GM18861 (cell line): ENCODE measurements around the gene NPL.

Source experiments
- ATAC-seq: cut with Tn5 transposase; IDR thresholded peaks from one replicate; pipeline ENCODE4 v1.9.1; 2021; ENCODE audit not compliant: unreplicated experiment

The NPL gene, protein sequence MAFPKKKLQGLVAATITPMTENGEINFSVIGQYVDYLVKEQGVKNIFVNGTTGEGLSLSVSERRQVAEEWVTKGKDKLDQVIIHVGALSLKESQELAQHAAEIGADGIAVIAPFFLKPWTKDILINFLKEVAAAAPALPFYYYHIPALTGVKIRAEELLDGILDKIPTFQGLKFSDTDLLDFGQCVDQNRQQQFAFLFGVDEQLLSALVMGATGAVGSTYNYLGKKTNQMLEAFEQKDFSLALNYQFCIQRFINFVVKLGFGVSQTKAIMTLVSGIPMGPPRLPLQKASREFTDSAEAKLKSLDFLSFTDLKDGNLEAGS

GRCh38 chr1:182789138-182790076 is at the start of gene NPL:
Gene NPL (plus strand): TSS chr1:182789773. CDS start chr1:182794372, 4,599 bp downstream.
- ATAC-seq, result peak; percentile 77

GRCh38 chr1:182740120-182740519 is 49.5 kb upstream of the NPL start:
- no peak for ATAC-seq

- ATAC-seq, result no peak
Measured at GRCh38 chr1:182742780-182743179, 46.8 kb upstream of the NPL start.

DNA sequence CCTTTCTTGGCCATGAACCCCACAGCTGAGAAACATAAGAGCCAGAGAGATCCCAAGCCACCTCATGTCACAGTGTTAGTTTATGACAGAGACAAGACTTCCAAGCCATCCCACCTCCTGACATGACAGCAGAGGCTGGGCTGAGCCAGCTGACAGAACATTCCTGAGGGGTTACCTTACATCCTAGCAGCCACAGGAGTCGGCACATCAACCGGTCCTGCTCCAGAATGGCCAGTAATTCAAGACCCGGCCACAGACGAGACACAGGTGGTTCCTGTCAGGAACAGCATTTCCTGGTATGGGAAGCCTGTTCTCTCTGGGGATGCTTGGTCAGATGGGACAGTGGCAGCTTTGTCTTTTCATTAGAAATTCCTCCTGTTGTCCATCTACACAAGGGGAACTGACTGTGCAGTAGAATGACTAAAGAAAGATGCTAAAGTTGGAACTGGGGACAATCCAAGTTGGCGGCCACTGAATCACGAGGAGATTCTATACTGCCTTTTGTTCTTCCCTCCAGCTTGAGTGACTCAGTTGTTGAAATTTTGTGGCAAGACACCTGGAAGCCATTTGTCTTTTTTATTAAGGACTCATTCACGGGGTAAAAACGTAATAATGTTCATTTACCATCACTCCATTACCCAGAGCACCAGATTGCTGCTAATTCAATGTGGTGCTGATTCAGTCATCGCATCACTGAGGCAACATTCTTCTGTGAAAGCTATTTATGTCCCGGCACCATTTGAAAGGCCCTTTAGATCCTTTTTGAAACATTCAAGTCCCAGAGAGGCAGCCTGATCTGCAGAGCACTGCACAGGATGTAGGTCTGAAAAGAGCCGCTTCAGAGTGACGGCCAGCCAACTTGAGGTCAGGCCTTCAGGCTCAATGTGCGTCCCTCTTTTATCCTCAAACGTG is 37.2 kb upstream of the NPL start:
- no peak for ATAC-seq

DNA sequence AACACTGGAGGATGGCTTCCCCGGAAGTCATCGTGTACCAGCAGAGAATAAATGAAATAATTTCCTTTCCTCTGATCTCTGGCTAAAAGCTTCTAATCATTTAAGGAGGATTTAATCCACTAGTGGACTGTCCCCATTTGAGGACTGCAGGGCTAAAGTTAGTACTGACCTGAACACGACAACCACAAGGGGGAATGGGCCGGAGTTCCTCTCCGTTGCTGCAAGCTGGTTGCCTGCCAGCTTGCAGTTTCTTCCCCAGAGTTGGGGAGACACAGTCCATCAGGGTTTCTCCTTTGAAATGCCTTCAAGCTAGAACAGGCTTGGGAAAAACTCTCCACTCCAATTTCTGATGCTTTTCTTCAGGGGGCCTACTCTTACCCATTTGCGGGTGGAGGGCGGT is 35.5 kb upstream of the NPL start:
- no peak for ATAC-seq

GRCh38 chr1:182754543-182755314 is 34.8 kb upstream of the NPL start:
- ATAC-seq, result no peak

GRCh38 chr1:182755632-182756031 is 33.9 kb upstream of the NPL start:
- no peak for ATAC-seq

GRCh38 chr1:182756423-182756822 is 33.1 kb upstream of the NPL start:
- ATAC-seq, result no peak

DNA sequence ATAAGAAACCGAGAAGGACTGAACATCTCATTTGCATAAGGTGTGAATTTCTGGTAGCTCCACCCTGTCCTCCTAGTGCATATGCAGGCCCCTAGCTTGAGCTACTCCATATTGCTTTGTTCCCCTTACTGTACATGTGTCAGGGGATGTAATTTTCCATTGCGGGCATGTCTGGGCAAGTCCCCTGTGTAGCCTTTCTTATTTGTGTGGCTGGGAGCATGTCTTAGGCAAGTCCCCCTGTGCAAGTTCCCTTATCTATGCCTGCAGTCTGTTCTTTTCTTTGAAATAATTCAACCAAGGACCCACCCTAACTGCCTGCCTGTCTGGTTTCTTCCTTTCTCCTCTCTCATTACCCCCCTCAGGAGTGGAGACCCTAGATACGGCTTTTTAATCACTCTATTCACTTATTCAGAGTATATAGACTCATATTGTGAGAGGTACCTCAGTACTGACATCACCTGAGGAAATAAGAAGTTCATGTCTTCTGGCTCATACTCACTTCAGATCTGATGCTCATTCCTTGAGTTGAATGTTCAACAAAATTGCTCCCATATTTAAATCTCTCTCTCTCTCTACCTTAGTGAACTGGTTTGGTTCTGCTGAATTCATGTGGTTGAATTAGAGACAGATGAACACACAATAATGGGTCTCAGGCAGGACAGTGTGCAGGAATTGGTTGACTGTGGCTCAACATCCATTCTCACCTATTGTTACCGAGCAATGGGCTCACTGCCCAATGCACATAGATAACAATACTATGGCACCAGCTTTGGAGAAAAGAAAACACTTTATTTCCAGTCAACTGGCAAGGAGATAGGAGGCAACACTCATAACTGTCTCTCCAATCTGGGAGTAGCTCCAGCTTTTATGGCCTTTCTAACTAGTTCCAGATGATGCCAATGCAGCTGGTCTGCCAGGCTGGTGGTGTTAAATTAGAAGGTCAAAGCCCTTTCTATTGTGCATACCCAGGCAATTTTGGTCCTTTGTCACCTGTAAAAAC is 27.9 kb upstream of the NPL start:
- no peak for ATAC-seq

- no peak for ATAC-seq
Measured at GRCh38 chr1:182762536-182762935, 27.0 kb upstream of the NPL start.

- ATAC-seq, result no peak
Measured at GRCh38 chr1:182764029-182764727, 25.4 kb upstream of the NPL start.

- no peak for ATAC-seq
Measured at GRCh38 chr1:182765391-182765790, 24.2 kb upstream of the NPL start.

GRCh38 chr1:182766050-182766449 is 23.5 kb upstream of the NPL start:
- no peak for ATAC-seq

- no peak for ATAC-seq
Measured at GRCh38 chr1:182766881-182767645, 22.5 kb upstream of the NPL start.

- ATAC-seq, result no peak
Measured at GRCh38 chr1:182768963-182769362, 20.6 kb upstream of the NPL start.

GRCh38 chr1:182770232-182770631 is 19.3 kb upstream of the NPL start:
- no peak for ATAC-seq

- no peak for ATAC-seq
Measured at GRCh38 chr1:182771187-182771984, 18.2 kb upstream of the NPL start.
